CD4-positive, alpha-beta T cell treated with Interleukin-15 for 4 hours (primary cell): ENCODE results near the gene MRGPRD.

ENCODE experiments used
- DNase-seq: peaks from one replicate; pipeline ENCODE4 v3.0.0-alpha.2; 2020; ENCODE audit warnings: low spot score

MRGPRD gene, protein sequence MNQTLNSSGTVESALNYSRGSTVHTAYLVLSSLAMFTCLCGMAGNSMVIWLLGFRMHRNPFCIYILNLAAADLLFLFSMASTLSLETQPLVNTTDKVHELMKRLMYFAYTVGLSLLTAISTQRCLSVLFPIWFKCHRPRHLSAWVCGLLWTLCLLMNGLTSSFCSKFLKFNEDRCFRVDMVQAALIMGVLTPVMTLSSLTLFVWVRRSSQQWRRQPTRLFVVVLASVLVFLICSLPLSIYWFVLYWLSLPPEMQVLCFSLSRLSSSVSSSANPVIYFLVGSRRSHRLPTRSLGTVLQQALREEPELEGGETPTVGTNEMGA

DNA sequence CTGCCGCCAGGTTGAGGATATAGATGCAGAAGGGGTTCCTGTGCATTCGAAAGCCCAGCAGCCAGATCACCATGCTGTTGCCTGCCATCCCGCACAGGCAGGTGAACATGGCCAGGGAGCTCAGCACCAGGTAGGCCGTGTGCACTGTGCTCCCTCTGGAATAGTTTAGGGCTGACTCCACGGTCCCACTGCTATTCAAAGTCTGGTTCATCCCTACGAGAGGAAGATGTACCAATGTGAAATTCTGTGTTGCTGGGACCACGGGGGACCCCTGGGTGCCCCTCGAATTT, at the start of gene MRGPRD:
MRGPRD (minus strand) TSS at position 211 of the 290 bp plus-strand sequence; CDS start at position 211, 0 bp downstream.
- DNase-seq, result no peak

GRCh38 chr11:69030301-69030700, 49.5 kb upstream of the MRGPRD start:
- DNase-seq, result no peak

DNA sequence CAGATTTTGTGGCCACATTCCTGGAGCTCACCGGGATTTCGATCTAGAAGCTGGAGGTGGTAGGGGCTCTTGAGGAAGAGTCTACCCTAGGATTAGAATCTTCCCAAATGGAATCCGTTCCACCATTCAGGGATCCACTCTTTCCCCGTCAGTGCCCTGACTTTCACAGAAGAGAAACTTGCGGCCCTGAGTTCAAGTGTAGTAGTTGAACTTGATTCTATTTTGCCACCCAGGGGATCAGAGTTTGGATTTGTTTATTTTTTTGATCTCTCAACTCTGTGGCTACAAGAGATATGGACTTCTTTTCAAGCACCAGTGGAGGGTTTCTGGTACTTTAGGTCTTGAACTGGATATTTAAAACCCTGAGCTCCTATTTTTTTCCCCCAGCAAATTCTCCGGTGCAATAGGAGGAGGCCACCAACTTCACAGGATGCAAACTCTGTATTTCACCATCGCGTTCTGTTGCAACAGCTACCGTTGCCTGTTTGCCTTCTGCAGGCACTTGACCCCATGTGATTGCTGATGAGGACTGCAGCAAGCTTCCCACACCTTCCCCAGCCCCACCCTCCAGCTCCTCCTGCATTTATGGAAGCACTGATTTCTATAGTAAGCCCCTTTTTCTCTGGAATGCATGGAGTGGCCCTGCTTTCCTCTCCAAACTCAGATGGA, 47.1 kb upstream of the MRGPRD start:
- no peak for DNase-seq

DNA sequence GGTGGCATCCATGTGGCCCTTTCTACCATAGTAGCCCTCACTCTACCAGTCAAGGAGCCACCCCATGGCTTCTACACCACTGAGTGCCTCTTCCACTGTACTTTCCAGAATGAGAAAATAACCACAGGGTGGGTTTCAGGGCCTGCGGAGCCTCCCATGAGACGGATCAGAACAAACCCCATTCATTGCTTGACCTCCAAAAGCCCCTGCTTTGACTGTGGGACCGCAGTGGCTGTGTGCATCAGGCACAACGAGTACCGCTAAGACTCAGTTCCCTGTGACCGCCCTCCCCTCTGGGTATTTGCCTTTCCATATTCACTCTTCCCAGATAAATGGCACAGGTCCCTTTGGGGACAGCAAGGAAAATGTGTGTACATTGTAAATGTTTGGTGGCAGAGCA, 43.7 kb upstream of the MRGPRD start:
- DNase-seq, result no peak

- DNase-seq, result no peak
These were observed 41.5 kb upstream of the MRGPRD start for GRCh38 chr11:69022260-69022659.

DNA sequence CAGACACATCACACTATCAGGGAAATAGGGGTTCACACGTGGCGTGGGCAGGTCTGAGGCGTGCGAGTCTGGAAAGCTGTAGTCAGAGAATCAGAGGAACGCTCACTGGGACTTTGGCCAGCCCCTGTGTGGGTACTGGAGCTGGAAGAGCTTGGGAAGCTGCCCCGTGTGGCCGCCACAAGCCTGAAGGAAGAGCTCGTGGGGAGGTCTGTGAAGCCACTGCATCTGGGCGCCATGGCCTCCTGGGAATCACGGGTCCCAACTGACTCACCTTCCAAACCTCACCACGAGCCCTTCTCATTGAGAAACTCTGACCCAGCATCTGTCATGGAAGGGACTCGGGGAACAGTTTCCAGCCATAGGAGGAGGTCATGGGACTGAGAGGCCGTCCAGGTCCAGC, 38.1 kb upstream of the MRGPRD start:
- no peak for DNase-seq

- DNase-seq, result no peak
These were observed 37.2 kb upstream of the MRGPRD start for GRCh38 chr11:69017951-69018350.

GRCh38 chr11:69014898-69015549, 34.2 kb upstream of the MRGPRD start:
- DNase-seq, result no peak

DNA sequence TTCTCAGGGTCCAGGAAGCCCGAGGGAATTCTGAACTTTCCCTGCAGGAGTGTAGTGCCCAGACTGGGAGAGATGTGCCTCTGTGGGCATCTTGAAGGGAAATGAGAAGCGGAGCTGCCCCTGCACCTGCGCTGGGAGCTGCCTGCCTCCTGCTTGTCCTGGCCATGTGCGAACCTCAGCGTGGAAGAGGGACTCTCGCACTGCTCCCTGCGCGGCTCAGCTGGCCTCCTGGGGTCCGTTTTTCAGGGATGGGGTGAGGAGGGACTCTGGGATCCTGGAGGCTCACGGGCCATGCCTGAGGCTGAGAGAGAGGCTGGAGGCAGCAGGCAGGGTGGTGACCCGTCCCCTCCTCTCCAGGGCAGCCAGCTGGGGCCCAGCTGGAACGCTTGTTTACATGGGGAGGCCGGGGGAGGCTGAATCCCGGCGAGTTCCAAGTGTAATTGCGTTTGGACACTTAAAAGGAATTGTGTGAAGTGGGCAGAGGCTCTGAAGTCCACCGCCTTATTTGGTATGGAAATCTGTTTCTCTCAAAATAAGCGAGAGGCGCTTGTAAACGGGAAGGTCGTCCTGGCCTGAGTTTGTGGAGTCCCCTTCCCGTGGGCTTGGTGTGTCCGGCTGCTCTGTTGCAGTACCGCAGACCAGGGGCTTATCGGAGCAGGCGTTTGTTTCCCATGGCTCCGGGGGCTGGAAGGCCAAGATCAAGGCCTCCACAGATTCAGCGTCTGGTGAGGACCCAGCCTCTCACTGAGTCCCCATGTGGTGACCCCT, 33.5 kb upstream of the MRGPRD start:
- no peak for DNase-seq

DNA sequence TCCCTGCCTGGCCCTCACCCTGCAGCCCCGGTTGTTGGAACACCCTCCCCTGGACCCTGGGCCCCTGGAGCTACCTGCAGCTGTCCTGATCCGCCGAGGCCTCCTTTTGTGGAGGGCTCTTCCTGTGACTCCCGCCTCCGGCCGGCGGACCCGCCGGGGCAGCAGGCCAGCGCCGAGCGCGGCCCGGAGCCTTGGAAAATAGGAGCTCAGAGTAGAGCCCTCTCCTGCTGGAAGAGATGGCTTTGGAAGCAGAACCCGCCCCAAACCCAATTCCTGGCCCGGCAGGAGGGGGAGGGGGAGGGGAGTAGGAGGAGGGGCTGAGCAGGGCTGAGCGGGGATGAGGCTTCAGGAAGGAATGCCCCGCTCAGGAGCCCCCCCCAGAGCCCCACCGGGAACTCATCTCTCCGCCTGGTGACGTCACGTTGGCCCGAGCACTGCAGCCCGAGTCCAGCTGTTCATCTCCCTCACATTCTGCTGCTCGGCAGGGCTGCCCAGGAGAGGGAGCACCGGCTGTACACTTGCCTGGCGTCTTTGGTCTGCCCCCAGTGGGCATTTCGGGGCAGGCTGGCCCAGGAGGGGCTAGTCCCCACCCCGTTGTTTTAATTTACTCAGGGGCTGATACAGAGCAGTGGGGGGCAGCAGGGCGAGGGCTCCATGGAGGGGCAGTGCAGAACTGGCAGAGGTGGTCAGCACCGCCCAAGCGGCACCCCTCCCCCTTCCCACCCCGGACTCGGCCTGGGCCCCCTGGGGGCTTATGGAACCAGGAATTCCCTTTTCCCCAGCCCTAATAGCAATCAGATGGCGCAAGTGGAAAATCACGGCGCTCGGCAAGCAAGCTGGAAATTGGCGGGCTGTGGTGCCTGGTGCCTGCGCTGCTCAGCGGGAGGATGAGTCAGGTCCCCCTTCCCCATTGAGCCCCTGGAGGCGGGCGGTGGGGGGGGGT, 32.5 kb upstream of the MRGPRD start, which contains the start of gene MRGPRF:
MRGPRF (minus strand) TSS at position 238 of the 943 bp plus-strand sequence. CDS start 3,345 bp downstream, outside the sequence.
- DNase-seq, result no peak

DNA sequence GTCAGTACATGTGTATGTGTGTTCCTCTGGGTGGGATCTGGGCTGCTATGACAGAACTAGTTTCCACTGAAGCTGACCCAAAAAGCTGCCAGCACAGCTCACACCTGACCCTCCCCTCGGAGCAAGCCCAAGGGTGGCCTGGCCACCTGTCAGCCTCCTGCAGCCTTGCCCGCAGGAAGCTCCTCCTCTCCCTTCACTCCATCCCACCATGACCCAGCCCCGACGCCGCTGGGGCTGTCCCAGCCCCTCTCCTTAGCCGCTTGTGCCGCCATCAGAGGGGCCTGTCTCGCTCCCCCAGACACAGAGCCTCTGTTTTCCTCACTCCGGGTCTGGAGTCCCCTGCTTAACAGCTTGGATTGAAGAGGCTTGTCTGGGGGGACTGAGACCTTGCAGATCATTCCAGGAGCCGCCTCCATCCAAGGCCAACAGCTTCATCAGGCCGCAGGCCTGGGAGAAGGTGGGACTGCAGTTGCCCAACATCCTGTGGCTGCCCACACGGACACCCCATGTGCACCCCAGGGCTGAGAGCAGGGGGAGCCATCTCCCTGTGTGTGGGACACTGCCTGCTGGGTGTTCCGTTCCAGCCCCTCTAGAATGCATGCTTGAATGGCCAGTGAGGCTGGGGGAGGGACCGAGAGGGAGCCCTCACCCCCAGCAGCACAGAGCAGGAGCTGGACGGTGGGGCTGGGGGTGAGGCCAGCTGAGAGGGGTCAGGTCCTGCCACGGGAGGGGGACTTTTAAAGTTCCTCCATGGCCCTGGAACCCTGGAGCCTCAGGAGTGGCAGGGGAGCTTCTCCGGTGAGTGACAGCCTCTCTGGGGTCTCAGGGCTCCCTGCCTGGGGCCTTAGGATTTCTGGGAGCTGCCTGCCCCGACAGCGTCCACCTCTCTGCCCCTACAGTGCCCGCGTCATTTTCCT, 31.6 kb upstream of the MRGPRD start:
- no peak for DNase-seq

GRCh38 chr11:69011624-69012091, 30.9 kb upstream of the MRGPRD start:
- no peak for DNase-seq

- no peak for DNase-seq
These were observed 30.3 kb upstream of the MRGPRD start for GRCh38 chr11:69010964-69011623.

GRCh38 chr11:69010361-69010891, 29.6 kb upstream of the MRGPRD start:
- DNase-seq, result no peak

DNA sequence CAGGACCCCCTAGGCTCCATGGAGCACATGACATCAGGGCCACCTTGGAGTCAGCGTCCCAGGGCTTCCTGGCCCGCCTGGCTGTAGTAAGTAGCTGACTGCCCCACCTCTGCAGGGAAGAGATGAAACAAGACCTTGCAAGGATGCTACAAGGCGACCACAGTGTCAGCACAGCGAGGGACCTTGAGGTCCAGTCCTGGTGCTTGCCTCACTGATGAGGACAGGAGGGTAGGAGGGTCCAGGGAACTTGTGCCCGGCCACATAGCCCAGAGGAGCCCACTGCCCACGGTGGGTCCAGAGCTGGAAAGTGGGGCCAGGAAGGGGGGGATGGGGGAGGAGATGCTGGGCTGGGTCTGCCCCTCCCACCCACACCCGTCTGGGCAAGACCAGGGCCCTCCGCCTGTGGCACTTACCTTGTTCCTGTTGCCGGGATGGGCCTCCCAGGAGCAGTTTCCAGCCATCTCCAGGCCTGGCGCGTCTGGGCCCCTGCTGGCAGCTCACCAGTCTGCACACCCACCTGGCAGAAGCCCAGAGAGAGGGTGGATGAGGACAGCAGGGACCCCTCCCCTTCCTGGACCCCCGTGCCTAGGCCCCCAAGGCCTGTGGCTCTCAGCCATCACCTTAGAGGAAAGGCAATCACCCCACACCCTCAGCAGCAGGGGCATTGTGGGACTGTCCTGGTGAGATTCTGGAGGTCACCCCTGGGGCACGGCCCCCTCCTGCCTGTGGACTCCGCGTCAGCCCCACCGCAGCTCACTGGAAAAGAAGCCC, 28.8 kb upstream of the MRGPRD start:
- no peak for DNase-seq

GRCh38 chr11:69008737-69009440, 28.1 kb upstream of the MRGPRD start:
- DNase-seq, result no peak

DNA sequence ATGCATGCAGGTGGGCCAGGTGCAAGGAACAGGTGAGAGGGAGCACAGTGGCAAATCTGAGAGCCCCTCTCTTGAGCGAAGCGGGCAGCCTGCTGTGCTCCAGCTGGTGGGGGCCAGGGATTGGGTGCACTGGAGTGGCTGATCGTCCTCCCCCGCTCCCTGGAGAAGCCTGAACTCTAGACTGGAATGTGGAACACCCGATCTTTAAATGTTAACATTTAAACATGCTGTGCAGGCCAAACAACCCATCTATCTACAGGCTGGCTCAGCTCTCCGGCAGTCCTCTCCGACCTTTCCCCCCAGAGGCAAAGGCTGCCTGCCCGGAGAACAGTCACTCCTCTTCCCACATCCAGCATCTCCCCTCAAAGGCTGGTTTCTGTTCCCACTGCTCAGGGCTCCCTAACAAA, 27.2 kb upstream of the MRGPRD start:
- no peak for DNase-seq

GRCh38 chr11:69006816-69007215, 26.0 kb upstream of the MRGPRD start:
- DNase-seq, result no peak
